K562 (cell line): ENCODE data around the gene SMCO1. TPM values are rescaled to one million over a fixed set of nuclear protein-coding genes. Genes with fewer than 3 reads are reported as not detected.

Source experiments
- ARHGAP35 ChIP-seq: fragments of 450-650 bp; IDR thresholded peaks from 2 replicates; pipeline ENCODE4 v1.6.1; 2018; ENCODE audit not compliant: partially characterized antibody
- CREM ChIP-seq: IDR thresholded peaks from 2 replicates; pipeline ENCODE4 v1.6.1; 2014; ENCODE audit warnings: antibody characterized with exemption, low read depth
- FOXJ3 ChIP-seq: sonication (generic); formaldehyde crosslinking; IDR thresholded peaks from 2 replicates; pipeline ENCODE4 v1.4.0; 2020; ENCODE audit warnings: mild to moderate bottlenecking, missing genetic modification reagents
- GTF2E2 ChIP-seq: fragments of 200-800 bp; sonication (Bioruptor generic); IDR thresholded peaks from 2 replicates; pipeline ENCODE4 v1.6.1; 2016; ENCODE audit warnings: missing genetic modification characterization, missing compliant biosample characterization
- KDM4B ChIP-seq, 2 experiments: fragments of 450-650 bp in 1 of 2; sonication (generic) in 1 of 2; IDR thresholded peaks; 2 replicates each; pipeline ENCODE4 v1.6.1; 2016 to 2017; ENCODE audit warnings: borderline replicate concordance in 2 of 2, antibody characterized with exemption in 1 of 2, low read depth in 1 of 2, mild to moderate bottlenecking in 1 of 2
- SPI1 ChIP-seq: IDR thresholded peaks from 2 replicates; pipeline ENCODE4 v1.6.1; 2011; ENCODE audit warnings: low read depth, low read length, control low read depth, borderline replicate concordance
- STAT5B ChIP-seq: fragments of 250-450 bp; sonication (Bioruptor Pico); IDR thresholded peaks from 2 replicates; pipeline ENCODE4 v1.8.0; 2021; ENCODE audit warnings: mild to moderate bottlenecking, inconsistent platforms
- ZFX ChIP-seq: sonication (generic); formaldehyde crosslinking; IDR thresholded peaks from 2 replicates; pipeline ENCODE4 v1.8.0; 2022; ENCODE audit warnings: mild to moderate bottlenecking, missing genetic modification reagents, moderate library complexity
- ZNF146 ChIP-seq: IDR thresholded peaks from one replicate; pipeline ENCODE4 v1.6.1; 2018; ENCODE audit warnings: missing compliant biosample characterization; ENCODE audit not compliant: unreplicated experiment
- ZNF316 ChIP-seq: fragments of 450-650 bp; IDR thresholded peaks from 2 replicates; pipeline ENCODE4 v1.6.1; 2016
- ZNF324 ChIP-seq: fragments of 250-450 bp; sonication (Bioruptor Pico); IDR thresholded peaks from 2 replicates; pipeline ENCODE4 v1.4.0; 2020; ENCODE audit warnings: mild to moderate bottlenecking
- ZNF644 ChIP-seq: fragments of 200-800 bp; sonication (Bioruptor generic); IDR thresholded peaks from 2 replicates; pipeline ENCODE4 v1.6.1; 2016; ENCODE audit warnings: low read depth, missing genetic modification characterization, missing compliant biosample characterization
- polyA plus RNA-seq, 8 experiments: library from polyadenylated mRNA; depleted of rRNA in 4 of 8; stranded (reverse) in 5 of 8; unstranded in 3 of 8; fragments of >200 nt; fragmentation: Nextera tagmentation in 2 of 8; fragmentation: Illumina TruSeq in 1 of 8; extraction: Ambion mirVana in 2 of 8; extraction: Trizol in 1 of 8; gene quantifications; 2 replicates each; pipeline versions ENCODE4 v1.2.1 to v1.2.3, GENCODE V29; 2011 to 2014; ENCODE audit warnings: inconsistent platforms in 1 of 8, missing spikeins in 1 of 8
- total RNA-seq, 7 experiments: library from RNA; depleted of rRNA in 6 of 7; stranded (reverse); fragments of >200 nt in 6 of 7; fragmentation: Illumina TruSeq in 2 of 7; extraction: Trizol in 2 of 7; gene quantifications; 2 replicates each; pipeline versions ENCODE4 v1.2.1 to v1.2.3, GENCODE V29; 2011 to 2021; ENCODE audit warnings: low replicate concordance in 1 of 7
- TF ChIP-seq, protein P1 (sequence below): fragments of 200-800 bp; sonication (Bioruptor generic); IDR thresholded peaks from 2 replicates; pipeline ENCODE4 v1.6.1; 2017; ENCODE audit warnings: missing genetic modification characterization, missing compliant biosample characterization
- TF ChIP-seq, protein P2 (sequence below), 2 experiments: fragments of 450-650 bp; conservative IDR thresholded peaks; 2 replicates each; pipeline ENCODE4 v1.6.1; 2017; ENCODE audit warnings: mild to moderate bottlenecking in 2 of 2, moderate library complexity in 2 of 2
- TF ChIP-seq, protein P3 (sequence below): fragments of 200-400 bp; formaldehyde crosslinking; IDR thresholded peaks from 2 replicates; pipeline ENCODE4 v1.6.1; 2017; ENCODE audit warnings: mild to moderate bottlenecking, low read depth, low read length, moderate library complexity
- TF ChIP-seq, protein P4 (sequence below): sonication (generic); formaldehyde crosslinking; IDR thresholded peaks from 2 replicates; pipeline ENCODE4 v1.8.0; 2022; ENCODE audit warnings: mild to moderate bottlenecking, missing genetic modification reagents, borderline replicate concordance
- TF ChIP-seq, protein P5 (sequence below), 2 experiments: fragments of 200-800 bp in 1 of 2; sonication (Bioruptor generic) in 1 of 2; sonication (generic) in 1 of 2; formaldehyde crosslinking in 1 of 2; IDR thresholded peaks in 1 of 2; conservative IDR thresholded peaks in 1 of 2; 2 replicates each; pipeline versions ENCODE4 v1.5.0 to v1.6.1; 2016 to 2020; ENCODE audit warnings: missing compliant biosample characterization in 1 of 2, missing genetic modification characterization in 1 of 2, missing genetic modification reagents in 1 of 2

SMCO1 gene
- total and polyA plus RNA-seq, 9 of the 15 experiments (the other 6 are each of a cell fraction or from before 2014, with no cell fraction given), result 0.05 to 0.35 (median 0.12) TPM; not detected in 5

DNA sequence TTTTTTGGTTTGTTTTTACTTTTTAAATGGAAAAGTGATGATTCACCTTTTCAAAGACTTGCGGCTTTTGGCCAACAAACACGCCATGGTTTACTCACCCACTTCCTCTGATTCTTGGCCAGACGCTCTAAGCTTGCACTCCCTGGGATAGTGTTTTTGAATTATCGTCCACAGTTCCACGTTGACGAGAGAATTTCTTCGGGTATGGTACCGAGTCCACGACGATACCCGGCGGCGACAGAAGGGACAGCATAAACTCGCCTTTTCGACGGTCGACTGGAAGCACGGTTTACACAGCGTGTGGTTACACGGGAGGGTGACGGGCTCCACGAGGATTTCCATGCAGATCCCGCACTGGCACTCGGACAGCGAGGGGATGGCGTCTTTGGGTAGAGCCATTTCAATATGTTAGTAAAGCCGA, 12.4 kb downstream of the SMCO1 start (continued):
- TF ChIP-seq STAT5B (CRISPR knock-in tag) (no peak), SPI1 (peak; percentile 71; the same call in 1 of the 2 replicates), KDM4B (IDR thresholded peaks at IDR 0.05; ENCODE audit: borderline replicate concordance in 2 of 2, low read depth in 1 of 2) (no peak), ARHGAP35 (no peak), ZNF146 (no peak), FOXJ3 (CRISPR knock-in tag) (no peak), ZNF644 (no peak), ZFX (CRISPR knock-in tag) (no peak; the same call in 1 of the 2 replicates), CREM (peak; percentile 52), ZNF324 (CRISPR knock-in tag) (no peak), GTF2E2 (tag) (no peak; the same call in 1 of the 2 replicates), ZNF316 (peak; percentile 66)
- TF ChIP-seq, protein P1, sequence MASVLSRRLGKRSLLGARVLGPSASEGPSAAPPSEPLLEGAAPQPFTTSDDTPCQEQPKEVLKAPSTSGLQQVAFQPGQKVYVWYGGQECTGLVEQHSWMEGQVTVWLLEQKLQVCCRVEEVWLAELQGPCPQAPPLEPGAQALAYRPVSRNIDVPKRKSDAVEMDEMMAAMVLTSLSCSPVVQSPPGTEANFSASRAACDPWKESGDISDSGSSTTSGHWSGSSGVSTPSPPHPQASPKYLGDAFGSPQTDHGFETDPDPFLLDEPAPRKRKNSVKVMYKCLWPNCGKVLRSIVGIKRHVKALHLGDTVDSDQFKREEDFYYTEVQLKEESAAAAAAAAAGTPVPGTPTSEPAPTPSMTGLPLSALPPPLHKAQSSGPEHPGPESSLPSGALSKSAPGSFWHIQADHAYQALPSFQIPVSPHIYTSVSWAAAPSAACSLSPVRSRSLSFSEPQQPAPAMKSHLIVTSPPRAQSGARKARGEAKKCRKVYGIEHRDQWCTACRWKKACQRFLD (CRISPR knock-in tag), result peak; percentile 23; the same call in 1 of the 2 replicates
- TF ChIP-seq, protein P2, sequence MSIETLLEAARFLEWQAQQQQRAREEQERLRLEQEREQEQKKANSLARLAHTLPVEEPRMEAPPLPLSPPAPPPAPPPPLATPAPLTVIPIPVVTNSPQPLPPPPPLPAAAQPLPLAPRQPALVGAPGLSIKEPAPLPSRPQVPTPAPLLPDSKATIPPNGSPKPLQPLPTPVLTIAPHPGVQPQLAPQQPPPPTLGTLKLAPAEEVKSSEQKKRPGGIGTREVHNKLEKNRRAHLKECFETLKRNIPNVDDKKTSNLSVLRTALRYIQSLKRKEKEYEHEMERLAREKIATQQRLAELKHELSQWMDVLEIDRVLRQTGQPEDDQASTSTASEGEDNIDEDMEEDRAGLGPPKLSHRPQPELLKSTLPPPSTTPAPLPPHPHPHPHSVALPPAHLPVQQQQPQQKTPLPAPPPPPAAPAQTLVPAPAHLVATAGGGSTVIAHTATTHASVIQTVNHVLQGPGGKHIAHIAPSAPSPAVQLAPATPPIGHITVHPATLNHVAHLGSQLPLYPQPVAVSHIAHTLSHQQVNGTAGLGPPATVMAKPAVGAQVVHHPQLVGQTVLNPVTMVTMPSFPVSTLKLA (conservative IDR thresholded peaks at IDR 0.05), result no peak; a peak in 1 of 4 replicates
- TF ChIP-seq, protein P3, sequence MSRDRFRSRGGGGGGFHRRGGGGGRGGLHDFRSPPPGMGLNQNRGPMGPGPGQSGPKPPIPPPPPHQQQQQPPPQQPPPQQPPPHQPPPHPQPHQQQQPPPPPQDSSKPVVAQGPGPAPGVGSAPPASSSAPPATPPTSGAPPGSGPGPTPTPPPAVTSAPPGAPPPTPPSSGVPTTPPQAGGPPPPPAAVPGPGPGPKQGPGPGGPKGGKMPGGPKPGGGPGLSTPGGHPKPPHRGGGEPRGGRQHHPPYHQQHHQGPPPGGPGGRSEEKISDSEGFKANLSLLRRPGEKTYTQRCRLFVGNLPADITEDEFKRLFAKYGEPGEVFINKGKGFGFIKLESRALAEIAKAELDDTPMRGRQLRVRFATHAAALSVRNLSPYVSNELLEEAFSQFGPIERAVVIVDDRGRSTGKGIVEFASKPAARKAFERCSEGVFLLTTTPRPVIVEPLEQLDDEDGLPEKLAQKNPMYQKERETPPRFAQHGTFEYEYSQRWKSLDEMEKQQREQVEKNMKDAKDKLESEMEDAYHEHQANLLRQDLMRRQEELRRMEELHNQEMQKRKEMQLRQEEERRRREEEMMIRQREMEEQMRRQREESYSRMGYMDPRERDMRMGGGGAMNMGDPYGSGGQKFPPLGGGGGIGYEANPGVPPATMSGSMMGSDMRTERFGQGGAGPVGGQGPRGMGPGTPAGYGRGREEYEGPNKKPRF, result no peak
- TF ChIP-seq, protein P4, sequence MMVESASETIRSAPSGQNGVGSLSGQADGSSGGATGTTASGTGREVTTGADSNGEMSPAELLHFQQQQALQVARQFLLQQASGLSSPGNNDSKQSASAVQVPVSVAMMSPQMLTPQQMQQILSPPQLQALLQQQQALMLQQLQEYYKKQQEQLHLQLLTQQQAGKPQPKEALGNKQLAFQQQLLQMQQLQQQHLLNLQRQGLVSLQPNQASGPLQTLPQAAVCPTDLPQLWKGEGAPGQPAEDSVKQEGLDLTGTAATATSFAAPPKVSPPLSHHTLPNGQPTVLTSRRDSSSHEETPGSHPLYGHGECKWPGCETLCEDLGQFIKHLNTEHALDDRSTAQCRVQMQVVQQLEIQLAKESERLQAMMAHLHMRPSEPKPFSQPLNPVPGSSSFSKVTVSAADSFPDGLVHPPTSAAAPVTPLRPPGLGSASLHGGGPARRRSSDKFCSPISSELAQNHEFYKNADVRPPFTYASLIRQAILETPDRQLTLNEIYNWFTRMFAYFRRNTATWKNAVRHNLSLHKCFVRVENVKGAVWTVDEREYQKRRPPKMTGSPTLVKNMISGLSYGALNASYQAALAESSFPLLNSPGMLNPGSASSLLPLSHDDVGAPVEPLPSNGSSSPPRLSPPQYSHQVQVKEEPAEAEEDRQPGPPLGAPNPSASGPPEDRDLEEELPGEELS (CRISPR knock-in tag), result no peak
- TF ChIP-seq, protein P5, sequence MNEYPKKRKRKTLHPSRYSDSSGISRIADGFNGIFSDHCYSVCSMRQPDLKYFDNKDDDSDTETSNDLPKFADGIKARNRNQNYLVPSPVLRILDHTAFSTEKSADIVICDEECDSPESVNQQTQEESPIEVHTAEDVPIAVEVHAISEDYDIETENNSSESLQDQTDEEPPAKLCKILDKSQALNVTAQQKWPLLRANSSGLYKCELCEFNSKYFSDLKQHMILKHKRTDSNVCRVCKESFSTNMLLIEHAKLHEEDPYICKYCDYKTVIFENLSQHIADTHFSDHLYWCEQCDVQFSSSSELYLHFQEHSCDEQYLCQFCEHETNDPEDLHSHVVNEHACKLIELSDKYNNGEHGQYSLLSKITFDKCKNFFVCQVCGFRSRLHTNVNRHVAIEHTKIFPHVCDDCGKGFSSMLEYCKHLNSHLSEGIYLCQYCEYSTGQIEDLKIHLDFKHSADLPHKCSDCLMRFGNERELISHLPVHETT (CRISPR knock-in tag; conservative IDR thresholded peaks at IDR 0.05 in 1 of 2, IDR thresholded peaks at IDR 0.05 in 1 of 2), result no peak
